HG02981 (cell line): ENCODE results near the gene SERPINB1.

Experiments used
- ATAC-seq: cut with Tn5 transposase; IDR thresholded peaks from one replicate; pipeline ENCODE4 v1.9.1; 2021; ENCODE audit warnings: mild to moderate bottlenecking, moderate library complexity; ENCODE audit not compliant: unreplicated experiment

The SERPINB1 gene

DNA sequence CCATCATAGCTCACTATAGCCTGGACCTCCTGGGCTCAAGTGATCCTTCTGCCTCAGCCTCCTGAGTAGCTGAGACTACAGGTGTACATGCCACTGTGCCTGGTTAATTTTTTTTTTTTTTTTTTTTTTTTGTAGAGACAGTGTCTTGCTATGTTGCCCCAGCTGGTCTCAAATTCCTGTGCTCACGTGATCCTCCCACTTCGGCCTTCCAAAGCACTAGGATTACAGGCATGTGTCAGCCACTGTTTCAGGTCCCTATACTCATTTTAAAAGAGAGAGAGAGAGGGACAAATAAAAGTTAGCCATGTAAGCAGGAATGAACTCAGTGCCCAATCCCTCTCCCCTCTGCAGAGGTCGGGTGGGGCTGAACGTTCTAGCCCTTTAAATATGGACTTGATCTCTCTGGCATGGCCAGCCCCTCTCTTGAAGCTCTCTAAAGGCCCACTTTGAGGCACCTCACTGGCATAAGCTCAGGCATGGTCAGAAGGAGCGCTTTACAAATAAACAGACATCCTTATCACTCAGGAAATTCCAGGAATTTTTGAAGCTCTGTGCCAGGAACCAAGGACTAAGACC is 9.0 kb upstream of the SERPINB1 start:
- ATAC-seq: no peak

DNA sequence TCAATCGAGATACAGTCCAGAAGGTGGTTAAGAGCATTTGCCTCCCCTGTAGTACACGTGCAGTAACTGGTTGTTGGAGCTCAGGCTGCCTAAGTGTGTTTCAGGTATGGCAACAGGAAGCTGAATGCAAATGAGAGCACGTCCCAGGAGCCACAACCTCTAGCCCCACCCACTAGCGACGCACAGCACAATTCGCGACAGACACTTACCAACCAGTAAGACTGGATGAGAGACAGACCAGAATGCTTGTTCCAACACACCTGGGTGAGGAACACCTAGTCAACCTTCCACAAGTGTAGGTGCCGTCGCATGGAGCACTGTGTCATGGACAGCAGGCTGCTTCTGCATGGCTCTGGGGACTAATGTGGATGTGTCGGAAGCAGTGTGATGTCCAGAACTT is 7.2 kb upstream of the SERPINB1 start:
- no peak for ATAC-seq

DNA sequence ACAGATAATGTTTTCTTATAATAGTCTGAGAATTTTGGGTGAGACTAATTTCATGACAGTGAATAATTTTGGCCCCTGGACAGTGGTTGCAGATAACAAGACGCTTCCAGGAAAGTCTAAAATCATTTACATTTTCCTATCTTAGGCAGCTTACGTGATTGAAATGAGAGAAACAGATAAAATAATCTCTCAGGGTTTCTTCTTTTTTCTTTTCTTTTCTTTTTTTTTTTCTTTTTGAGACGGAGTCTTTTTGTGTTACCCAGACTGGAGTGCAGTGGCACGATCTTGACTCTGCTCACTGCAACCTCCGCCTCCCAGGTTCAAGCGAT is 4.2 kb upstream of the SERPINB1 start:
- no peak for ATAC-seq

DNA sequence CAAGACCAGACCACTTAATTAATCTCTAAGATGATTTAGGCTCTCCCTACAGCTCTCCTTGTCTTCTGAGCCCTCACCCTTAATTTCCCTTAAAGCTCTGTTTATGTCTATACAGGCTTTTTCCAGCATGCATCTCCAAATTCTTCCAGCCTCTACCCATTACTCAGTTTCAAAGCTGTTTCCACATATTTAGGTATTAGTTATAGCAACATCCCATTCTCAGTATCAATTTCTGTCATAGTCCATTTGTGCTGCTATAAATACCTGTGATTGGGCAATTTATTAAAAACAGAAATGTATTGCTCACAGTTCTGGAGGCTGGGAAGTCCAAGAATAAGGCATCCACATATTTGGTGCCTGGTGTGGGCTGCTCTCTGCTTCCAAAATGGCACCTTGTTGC is 2.3 kb upstream of the SERPINB1 start:
- no peak for ATAC-seq

DNA sequence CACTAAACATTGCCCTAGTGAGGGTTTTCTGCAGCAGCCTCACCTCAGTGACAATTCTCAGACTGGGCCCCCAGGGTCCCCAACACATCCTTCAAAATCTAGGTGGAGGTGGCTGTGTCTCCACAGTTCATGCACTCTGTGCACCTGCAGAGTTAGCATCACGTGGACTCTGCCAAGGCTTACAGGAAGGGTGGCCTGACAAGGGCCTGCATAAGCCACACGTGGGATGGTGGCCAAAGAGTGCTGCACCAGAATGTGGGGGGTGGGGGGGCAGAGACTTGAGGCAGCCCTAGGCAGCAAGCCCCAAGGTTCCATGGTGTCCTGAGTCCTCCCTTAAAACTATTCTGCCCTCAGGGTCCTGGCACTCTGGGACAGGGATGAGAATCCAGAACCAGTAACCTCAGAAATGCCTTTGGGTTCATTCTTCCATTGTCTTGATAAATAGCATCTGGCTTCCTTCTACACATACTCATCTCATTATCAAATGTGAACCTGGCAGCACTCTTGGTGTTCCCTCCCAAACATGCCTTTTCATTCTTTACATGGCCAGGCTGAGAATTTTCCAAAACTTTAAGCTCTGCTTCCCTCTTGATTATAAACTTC is 1.6 kb upstream of the SERPINB1 start:
- ATAC-seq: no peak

DNA sequence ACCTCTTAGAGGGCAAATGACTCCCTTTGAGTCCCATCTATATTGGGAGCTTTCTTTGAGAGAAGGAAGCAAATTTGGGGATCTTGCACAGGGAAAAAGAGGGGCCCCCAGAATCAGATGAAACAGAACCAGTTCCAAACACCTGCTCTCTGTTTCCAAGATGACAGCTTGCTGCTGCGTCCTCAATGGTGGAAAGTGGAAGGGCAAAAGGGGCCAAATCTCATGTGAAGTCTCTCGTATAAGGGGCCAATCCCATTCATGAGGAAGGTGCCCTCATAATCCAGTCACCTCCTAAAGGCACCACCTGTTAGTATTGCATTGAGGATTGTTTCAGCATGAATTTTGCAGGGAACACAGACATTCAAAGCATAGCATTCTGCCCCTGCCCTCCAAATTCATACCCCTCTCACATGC is 483 bp upstream of the SERPINB1 start:
- ATAC-seq: no peak

DNA sequence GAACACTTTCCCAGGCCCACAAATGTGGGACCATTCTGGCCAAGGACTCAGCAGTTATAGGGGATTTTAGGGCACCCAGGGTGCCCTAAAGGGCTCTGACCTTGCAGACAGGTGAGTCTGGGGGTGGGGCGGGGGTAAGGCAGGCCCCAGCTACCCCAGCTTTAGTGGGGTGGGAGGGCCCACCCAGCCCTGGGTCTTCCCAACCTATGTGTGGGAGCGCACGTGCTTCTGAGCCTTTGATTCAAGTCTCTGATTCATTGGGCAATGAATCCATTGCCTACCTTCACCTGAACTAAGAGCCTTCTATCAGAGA is 958 bp downstream of the SERPINB1 start:
- ATAC-seq: no peak

DNA sequence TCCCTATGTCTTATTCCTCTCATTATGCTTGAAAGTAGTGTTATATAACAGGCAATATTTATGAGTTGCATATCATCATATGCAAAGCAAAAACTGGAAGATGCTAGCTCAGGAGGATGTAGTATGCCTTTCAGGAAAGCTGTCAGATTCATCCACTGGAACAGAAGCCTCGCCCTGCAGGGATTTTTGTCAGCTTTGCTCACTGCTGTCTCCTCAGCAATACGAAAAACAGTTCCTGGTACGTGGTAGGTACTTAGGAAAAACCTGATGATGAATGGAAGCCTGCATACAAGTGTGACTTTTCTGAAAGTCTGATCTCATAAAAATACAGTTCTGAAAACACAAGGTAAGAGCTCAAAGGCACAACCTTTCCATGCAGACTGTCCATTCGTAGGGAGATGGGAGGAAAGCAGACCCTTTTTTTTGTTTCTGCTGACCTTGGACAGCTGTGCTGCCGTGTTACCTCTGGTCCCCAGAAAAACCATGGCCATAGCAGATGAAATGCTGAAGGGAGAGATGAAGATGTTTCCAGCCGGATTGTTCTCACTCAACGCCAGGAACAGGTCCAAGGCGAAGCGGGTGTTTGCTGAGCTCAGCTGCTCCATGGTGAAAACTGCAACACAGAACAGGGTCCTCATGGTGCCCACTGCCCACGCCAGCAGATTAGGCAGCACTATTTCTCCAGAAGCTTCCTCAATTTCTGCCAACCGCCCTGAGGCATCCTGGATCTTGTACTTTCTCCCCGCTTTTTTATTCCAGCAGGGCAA is 1.5 kb downstream of the SERPINB1 start:
- no peak for ATAC-seq

DNA sequence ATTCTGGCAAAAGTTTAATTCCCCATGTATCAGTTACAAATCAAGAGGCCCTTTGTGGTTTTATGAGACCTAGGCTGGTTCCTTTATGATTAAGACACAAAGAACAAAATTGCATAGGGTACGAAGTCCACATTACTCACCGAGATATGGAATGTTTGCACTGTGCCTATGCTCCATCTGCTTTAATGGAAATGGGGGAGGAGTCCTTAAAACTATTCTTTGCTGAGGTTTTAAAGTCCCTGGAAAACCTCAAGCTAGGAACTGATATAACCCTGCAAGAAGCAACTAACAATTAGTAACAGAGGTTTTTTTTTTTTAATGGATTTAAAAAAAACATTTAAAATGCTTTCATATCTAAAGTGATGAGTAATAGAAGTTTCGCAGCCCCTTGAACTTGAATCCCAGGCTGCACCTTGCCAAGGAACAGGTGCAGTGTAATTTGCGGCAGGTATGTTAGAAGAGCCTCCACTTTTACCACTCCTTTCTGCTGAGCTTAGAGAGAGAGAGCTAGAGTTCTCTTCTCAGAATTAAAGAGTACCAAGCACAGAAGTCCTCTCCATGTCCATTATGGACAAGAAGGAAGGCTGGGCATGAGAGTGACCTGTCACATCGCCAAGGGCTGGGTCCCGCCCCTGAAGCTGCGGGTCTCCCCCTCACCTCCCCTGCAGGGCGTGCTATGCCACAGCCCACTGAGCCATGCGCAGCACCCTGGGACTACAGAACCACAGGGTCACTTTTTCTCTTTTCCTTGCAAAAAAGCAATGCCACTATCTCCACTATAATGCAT is 2.3 kb downstream of the SERPINB1 start:
- ATAC-seq: no peak

DNA sequence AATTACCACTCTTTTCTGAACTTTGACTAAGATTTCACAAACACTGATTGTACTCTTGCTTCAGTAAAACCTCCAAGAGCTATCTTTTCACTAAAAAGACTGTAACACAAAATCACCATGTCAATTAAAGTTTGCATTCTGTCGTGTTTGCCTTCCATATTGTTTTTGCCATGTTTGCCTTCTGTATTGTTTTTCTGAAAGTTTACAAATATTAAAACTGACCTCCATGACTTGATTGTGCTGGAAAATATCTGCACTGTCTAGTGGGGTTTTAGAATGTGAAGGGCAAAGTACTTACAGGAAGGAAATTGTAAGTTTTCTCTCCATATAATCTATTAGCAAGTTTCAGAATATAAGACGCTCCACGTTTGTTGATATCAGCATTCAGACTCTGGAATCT is 3.4 kb downstream of the SERPINB1 start:
- no peak for ATAC-seq

DNA sequence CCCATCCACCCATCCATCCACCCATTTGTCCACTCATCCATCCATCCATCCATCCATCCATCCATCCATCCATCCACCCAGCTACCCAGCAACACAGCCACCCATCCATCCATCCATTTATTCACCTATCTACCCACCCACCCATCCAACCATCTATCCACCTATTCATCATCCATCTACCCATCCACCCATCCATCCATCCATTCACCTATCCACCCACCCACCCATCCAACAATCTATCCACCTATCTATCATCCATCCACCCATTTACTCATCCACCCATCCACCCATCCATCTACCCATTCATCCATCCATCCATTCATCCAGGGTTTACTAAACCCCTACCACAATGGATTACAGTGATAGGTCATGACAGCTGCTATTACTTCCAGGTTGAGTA is 7.4 kb downstream of the SERPINB1 start:
- ATAC-seq: no peak

DNA sequence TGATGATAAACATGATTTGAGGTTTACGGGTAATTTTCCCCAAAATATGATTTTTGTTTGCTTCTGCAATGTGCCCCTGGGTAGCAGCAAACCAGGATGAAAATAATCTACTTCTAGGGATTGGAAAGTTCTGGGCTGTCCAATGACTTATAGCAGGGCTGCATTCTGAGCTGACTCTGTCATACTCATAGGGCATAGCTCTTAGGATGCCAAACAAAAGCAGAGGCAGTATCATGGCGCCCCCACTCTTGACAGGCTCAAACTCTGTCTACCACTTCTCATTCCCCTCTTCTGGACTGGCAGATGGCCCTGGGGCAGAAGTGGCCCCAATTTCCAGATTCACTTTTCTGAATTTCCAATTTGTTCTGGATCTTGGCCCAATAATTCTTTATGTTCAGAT is 10.3 kb downstream of the SERPINB1 start:
- no peak for ATAC-seq

DNA sequence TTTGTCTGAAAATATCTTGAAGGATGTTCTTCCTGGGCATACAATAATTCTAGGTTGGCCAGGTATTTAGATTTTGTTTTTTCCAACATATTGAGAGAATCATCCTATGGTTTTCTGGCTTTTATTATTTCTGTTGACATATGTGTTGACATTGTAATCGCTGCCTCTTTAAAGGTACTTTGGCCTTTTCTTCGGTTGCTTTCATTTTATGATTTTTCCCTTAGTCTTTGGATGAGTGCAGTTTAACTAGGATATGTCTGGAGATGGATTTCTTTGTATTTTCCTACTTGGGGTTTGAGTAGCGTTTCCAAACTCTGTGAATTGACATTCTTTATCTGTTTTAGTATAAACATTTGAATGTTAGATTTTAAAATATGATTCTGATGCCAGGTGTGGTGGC is 11.5 kb downstream of the SERPINB1 start:
- no peak for ATAC-seq

DNA sequence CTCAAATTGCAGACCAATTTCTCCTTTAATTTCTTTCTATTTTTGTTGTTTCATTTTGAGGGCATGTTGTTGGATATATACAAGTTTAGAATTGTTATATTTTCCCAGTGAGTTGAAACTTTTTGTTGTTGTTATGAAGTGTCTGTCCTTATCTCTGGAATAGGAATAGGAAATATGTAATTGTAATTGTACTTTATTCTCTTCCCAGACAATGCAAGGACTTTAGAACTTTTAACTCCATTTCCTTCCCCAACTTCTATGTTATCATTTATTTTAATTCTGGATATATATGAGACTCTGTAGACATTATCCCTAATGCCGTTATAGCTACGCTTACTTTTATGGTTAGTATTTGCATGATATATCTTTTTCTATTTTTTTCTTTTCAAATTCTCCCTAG is 12.4 kb downstream of the SERPINB1 start:
- ATAC-seq: no peak

DNA sequence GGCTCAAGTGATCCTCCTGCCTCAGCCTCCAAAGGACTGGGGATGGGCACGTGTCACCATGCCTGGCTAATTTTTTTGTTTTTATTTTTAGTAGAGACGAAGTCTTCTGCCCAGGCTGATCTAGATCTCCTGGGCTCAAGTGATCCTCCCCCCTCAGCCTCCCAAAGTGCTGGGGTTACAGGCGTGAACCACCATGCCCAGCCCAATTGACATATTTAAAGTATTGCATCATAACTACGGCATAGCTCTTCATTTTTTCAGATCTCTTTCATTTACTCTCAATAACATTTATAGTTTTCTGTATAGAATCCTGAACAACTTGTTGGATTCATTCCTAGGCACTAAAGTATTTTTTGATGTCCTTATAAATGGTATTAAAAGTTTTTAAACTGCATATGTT is 13.0 kb downstream of the SERPINB1 start:
- no peak for ATAC-seq

DNA sequence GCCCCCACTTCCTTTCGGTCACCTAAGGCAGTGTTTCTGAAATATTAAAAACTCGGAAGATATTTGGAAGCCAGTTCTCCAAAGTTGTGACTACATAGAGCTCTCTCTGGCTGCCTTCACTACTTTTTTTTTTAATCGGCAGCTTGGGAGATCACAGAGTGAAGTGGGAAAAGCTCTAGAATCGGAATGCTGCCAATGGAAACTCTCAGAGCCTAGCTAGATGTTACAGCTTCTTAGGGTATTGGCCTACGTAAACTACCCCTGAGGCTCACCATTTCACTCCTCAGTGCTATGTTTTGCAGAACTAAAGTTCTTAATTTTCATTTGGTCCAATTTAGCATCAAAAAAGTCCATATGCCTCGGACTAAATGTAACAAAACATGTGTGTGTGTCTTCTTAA is 14.5 kb downstream of the SERPINB1 start:
- ATAC-seq: no peak

DNA sequence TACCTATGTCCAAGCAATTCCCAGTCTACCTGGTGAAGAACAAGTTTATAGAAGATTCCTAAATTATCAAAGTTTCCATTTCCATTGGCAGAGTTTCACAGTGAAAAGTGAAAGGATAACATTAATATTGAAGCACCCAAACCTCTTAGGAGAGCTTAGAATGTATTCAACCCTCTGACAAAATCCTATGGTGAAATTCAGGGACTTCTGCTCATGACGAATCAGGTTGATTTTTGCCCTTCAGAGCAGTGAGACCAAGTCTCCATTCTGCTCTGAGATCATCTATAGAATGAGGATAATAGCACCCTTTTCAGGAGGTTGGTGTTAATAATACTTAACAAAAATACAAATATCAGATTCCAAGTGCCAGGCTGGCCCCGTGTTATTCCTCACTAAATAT is 15.5 kb downstream of the SERPINB1 start:
- ATAC-seq: no peak

DNA sequence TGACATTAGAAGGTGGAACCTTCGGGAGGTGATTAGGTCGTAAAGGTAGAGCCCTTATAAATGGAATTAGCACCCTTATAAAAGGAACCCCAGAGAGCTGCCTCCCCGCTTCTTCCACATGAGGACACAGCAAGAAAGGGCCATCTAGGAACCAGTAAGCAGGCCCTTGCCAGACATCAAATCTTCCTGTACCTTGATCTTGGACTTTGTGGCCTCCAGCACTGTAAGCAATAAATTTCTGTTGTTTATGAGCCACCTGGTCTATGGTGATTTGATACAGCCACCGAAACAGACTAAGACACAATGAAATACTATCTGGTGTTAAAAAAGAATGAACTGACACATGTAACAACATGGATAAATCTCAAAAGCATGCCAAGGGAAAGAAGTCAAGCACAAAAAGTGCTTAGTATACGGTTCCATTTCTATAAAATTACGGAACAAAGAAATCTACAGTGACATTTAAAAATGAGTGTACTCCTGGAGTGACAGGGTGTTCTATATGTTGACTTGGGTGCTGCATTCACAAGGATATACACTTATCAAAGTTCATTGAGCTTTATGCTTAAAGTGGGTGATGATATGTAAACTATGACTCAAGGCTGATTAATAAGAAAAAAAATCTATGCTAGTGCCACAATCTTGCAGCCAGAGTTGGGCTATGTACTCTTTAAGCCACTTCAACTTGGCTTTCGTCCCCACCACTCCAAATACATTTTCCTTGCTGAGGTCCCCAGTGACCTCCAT is 18.4 kb downstream of the SERPINB1 start:
- no peak for ATAC-seq

DNA sequence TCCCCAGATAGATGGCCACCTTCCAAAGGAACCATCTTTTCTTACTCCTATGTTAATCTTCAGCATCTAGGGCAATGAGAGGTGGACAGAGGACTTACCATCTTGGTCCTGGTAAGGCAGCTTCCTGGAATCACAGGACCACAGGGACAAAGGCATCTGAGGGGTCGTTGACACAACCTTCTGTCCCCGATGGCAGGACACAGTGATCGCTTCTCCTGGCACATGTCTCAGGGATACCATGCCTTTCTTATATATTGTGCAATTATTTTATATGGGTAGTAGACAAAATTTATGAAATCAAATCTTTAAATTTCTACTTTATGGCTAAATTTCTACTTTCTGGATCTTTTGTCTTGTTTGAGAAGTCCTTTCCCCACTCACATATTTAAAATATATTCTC is 20.1 kb downstream of the SERPINB1 start:
- ATAC-seq: no peak

DNA sequence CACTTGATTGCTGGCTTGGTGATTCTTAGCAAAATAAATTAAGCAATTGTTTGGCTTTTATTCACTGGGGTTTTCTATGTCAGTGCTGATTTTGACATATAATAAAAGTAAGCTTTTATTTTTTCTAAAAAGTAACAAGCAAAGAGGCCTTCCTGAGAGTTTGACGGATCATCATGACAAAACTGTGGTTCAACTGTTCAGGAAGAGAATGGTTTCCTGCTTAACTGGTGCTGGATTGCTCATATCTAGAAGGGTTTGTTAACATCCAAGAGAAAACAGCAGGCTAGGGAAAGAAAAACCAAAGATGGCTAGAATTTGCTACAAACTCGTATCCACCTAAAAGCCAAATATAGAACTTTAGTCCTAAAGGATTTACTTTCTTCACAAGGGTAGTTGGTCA is 21.2 kb downstream of the SERPINB1 start:
- no peak for ATAC-seq

DNA sequence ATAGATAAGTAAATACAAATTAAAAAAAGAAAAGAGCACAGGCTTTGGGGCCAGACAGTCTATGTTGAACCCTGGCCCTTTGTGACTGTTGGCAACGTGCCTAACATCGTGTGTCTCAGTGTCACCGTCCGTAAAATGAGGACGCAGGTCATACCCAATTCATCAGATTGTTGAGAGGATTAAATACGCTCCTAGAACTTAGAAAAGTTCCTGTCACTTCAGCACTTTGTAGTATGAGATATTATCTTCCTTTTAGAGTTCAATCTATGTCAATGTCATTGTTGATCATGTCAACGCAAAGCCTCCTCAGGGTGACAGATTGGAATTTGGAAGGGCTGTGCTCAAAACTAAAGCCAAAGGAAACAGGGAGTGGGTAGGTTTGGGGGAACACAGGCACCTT is 21.7 kb downstream of the SERPINB1 start:
- ATAC-seq: no peak
